Activated CD4-positive, CD25-positive, alpha-beta regulatory T cell treated with anti-CD3 and anti-CD28 coated beads, Interleukin-2, amount 50 U/mL, for 72 hours (primary cell): ENCODE results near the gene LMBR1.
"Not testable (repeated sequence)": the region's sequence is repeated elsewhere in the genome, so short reads cannot be mapped to it uniquely, and the experiment has no call there.

ENCODE experiments used
- DNase-seq: peaks from one replicate; pipeline ENCODE4 v3.0.0; 2021

LMBR1 gene

DNA sequence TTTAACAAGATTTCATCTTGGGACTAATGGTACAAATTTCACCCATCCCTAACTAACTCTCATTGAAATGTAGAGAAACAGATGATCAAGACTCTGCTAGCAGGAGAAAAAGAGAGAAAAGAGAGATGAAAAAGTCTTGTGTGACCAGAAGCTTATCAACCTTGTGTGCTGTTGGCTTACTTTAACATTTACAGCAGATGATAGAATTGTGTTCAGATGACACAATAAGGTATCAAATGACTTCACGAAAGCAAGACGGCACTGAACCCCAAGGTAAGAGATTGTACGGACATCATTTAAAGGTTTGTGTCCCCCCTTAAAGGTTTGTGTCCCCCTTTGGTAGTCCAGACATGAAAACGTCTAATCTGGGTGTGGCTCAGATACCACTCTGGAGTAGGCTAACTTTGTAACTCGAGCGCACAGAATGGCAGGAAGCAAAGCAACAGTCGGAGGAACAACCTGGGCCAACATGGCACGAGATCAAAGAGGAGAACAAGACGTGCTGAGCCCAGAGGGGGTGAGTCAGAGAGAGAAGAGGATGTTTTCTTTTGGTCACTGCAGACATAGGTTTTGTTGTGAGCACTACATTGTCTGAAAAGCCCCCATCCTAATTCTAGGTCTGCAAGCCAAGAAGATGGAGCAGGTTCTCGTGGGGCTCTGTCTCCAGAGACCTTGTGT is 10.4 kb upstream of the LMBR1 start:
- no peak for DNase-seq

DNA sequence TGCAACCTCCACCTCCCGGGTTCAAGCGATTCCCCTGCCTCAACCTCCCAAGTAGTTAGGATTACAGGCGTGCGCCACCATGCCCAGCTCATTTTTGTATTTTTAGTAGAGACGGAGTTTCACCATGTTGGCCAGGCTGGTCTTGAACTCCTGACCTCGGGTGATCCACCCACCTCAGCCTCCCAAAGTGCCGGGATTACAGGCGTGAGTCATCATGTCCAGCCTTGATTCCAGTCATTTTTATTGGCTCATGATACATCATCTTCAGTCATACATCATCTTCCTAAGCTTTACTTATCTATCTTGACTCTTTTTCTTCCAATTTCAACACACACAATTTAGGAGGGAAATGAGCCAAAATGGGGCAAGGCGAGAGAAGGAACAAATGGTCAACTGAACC is 7.1 kb upstream of the LMBR1 start:
- not testable (repeated sequence) for DNase-seq

DNA sequence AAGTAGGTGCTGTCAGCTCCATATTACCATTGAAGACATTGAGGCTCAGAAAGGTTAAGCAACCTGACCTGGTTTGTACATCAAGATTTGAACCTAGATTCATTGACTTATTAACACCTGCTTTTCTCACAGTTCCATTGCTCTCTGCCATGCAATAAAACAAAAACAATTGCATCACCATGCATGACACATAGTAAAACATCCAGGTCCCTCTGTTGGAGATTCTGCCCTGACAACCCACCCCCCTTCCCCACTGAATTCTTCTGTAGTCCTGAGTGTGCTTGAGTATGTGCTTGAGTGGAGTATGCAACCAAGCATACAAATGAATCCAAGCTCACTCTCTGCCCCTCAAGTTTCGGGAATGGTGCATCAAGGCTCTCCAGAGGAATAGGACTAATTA is 6.0 kb upstream of the LMBR1 start:
- no peak for DNase-seq

DNA sequence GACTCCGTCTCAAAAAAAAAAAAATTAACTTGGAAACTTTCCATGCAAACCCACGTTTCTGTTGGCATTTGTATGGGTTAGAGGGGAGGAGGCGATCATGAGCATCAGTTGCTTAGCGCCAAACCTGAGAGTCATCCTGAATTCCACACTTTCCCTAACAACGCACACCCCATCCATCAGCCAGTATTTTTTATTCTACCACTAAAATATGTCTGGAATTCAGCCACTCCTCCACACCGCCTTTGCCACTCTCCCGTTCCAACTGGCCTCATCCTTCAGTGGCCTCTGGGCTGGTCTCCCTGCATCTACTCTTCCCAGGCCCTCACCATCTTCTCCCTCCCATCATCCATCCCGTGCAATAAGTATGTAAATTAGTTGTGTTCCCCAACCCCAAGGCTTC is 4.7 kb upstream of the LMBR1 start:
- DNase-seq = no peak

DNA sequence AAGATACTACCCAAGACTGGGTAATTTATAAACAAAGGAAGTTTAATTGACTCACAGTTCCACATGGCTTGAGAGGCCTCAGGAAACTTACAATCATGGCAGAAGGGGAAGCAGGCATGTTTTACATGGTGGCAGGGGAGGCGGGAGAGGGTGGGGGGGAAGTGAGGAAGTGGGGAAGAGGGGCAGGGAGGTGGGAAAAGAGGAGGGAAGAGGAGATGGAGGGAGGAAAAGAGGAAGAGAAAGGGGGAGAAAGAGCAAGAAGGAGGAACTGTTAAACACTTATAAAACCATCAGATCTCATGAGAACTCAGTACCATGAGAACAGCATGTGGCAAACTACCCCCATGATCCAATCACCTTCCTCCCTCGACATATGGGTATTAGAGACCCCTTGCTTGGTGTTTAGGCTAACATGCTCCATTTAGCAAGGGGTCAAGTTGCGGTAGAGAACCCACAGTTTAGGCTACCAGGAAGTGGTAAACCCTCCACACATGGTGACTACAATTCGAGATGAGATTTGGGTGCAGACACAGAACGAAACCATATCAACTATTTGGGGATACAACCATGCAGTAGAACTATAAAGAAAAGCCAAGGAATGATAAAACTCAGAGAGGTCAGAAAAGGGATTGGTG is 3.5 kb upstream of the LMBR1 start:
- no peak for DNase-seq

DNA sequence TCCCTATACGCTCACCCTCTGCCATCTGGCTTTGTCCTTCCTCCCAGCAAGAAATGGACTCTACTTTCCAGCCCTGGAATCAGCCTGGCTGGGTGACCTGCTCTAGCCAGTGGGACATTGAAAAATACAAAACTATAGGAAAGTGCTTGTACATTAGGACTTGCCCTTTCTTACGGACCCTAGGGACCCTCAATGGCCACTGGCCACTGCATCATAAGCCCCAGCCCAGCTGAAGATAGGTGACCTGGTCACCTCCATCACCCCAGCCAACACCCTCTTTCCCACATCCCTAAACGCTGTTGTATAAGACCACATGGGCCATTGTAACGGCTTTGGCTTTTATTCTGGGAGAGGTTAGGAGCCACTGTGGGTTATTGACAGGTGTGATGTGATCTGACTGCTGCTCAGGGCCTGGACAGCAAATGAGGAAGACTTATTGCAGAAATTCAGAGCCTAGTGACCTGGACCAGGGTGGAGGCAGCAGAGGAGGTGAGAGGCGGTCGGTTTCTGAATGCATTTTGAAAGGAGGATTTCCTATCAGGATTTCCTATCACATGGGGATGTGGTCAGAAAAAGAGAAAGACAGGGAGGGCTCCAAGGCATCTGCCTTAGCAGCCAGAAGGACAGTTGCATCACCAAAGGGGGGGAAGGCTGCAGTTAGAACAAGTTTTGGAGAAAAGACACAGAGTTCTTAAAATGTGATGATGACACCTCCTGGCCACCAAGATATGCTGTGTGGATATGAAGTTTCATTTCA is 2.2 kb upstream of the LMBR1 start:
- DNase-seq = no peak

DNA sequence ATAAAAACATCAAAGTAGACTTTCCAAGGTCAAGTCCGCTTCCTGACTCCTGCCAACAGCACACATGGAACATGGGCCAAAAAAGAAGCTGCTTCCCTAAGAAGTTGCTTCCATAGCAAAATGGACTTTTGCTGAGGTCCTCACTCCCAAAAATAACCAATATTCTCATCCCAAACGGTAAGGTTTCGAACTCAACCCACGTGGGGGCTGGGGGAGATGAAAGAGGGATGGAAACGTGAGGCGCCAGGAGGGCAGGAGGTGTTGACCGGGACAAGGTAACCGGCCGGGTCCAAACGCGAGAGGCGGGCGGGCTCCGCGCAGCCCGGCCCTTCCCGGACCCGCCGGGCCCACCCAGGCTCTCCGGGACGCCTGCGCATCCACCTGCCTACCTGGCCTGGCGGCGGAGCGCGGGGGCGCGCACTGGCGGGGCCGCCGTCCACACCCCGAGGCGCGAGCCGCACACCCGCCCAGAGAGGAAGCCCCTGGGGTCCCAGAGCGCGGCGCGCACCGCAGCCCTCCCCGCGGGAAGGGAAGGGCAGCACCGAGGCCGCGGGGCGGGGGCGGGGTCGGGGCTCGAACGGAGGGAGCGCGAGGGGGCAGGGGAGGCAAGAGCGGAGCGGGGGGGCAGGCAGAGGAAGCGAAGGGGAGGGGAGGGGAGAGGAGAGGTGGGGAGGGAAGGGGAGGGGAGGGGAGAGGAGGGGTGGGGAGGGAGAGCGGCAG is 742 bp downstream of the LMBR1 start:
- peak; percentile 56 for DNase-seq

DNA sequence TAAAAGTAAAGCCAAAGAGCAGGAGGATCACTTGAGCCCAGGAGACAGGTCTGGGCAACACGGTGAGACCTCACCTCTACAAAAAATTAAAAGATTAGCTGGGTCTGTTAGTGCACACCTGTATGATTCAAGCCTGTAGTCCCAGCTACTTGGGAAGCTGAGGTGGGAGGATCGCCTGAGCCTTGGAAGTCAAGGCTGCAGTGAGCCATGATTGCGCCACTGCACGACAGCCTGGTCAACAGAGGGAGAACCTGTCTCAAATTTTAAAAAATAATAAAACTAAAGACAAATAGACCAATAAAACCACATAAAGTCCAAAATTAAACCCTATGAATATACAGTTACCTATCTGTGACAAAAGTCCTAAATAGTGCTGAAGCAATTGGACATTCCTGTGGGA is 3.2 kb downstream of the LMBR1 start:
- no peak for DNase-seq

DNA sequence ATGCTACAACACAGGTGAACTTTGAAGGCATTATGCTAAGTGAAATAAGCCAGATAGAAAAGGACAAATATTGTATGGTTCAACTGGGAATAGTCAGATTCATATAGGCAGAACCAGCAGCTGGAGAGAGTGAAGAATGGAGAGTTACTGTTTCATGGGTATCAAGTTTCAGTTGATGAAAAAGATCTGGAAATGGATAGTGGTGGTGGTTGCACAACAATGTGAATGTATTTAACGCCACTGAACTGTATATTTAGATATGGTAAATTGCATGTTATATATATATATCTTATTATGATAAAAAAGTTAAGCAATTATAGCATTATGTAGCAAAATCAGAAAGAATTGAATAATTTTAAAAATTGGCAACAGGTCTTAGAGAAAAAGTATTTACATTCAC is 3.9 kb downstream of the LMBR1 start:
- no peak for DNase-seq

DNA sequence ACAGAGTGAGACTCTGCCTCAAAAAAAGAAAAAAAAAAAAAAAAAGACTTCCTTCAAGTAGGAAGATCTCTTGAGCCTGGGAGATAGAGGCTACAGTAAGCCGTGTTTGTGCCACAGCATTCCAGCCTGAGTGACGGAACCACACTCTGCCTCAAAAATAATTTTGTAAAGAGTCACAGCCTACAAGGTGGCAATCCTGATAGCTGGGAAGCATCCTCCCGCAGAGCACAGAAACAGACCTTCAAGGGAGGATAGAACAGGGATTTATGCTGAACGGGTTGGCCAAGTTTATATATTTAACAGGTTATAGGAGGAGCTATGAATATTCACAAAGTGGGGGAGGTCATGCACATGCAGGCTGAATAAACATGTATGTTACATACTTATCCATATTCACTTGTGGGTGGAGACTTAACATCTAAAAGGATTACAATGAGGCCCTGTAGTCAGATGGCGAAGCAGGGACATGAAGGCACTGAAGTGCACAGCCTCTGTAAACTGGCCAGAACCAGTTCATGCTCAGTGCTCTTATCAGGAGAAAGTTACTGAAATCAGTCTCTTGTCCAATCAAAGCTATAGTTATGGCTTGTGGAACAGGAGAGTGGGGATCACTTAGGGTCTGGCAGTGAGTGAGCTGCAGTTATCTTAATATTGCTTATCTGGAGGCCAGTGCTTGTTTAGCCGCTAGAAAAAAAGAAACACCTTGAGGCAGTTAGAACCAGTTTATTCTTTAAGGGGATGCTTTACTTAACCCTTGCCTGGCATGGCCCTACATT is 6.8 kb downstream of the LMBR1 start:
- DNase-seq = no peak

DNA sequence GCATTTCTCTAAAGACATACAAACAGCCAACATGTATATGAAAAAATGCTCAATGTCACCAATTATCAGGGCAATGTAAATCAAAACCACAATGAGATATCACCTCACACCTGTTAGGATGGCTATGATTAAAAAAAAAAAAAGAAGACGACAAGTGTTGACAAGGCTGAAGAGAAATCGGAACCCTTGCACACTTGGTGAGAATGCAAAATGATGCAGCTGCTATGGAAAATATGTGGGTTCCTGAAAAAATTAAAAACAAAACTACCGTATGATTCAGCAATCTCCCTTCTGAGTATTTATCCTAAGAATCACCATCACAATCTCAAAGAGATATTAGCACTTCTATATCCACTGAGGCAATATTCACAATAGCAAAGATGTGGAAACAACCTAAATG is 11.3 kb downstream of the LMBR1 start:
- no peak for DNase-seq

DNA sequence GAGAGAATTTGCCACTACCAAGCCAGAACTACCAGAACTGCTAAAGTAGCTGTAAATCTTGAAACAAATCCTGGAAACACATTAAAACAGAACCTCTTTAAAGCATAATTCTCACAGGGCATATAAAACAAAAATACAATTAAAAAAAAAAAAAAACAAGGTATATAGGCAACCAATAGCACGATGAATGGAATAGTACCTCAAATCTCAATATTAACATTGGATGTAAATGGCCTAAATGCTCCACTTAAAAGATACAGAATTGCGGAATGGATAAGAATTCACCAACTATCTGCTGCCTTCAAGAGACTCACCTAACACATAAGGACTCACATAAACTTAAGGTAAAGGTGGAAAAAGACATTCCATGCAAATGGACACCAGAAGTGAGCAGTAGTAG is 17.2 kb downstream of the LMBR1 start:
- no peak for DNase-seq

DNA sequence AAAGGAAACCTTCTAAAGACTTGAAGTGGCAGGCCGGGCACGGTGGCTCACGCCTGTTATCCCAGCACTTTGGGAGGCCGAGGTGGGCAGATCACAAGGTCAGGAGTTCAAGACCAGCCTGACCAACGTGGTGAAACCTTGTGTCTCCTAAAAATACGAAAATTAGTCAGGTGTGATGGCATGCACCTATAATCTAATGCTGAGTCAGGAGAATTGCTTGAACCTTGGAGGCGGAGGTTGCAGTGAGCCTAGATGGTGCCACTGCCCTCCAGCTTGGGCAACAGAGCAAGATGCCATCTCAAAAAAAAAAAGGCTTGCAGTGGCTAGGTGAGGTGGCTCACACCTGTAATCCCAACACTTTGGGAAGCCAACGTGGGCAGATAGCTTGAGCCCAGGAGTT is 24.6 kb downstream of the LMBR1 start:
- not testable (repeated sequence) for DNase-seq

DNA sequence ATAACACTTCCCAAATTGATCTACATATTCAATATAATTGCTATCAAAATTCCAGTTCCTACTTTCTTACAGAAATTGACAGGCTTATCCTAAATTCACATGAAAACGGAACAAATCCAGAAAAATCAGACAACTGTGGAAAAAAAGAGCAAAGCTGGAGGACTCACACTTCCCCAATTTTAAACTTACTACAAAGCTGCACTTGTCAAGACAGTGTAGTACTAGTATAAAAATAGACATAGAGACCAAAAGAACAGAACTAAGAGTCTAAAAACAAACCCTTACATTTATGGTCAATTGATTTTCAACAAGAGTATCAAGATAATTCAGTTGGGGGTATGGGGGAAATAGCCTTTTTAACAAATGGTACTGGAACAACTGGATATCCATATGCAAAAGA is 27.5 kb downstream of the LMBR1 start:
- DNase-seq = no peak

DNA sequence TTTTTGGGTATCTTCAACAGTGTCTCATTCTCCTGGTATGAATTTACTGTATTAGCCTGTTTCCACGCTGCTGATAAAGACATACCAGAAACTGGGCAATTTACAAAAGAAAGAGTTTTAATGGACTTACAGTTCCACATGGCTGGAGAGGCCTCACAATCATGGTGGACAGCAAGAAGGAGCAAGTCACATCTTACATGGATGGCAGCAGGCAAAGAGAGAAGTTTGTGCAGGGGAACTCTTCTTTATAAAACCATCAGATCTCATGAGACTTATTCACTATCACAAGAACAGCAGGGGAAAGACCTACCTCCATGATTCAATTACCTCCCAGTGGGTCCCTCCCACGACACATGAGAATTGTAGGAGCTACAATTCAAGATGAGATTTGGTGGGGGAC is 31.0 kb downstream of the LMBR1 start:
- not testable (repeated sequence) for DNase-seq

DNA sequence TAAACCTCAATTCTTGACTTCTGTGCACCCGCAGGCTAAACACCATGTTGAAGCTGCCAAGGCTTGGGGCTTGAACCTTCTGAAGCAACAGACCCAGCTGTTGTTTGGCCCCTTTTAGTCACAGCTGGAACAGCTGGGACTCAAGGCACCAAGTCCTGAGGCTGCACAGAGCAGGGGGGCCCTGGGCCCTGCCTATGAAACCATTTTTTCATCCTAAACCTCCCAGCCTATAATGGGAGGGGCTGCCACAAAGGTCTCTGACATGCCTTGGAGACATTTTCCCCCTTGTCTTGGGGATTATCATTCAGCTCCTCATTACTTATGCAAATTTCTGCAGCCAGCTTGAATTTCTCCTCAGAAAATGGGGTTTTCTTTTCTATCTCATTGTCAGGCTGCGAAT is 31.8 kb downstream of the LMBR1 start:
- DNase-seq = no peak

DNA sequence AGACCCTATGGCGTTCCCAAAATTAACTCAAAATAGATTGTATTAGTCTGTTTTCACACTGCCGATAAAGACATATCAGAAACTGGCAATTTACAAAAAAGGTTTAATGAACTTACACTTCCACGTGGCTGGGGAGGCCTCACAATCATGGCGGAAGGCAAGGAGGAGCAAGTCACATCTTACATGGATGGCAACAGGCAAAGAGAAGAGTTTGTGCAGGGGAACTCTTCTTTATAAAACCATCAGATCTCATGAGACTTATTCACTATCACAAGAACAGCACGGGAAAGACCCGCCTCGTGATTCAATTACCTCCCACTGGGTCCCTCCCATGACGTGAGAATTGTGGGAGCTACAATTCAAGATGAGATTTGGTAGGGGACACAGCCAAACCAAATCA is 32.9 kb downstream of the LMBR1 start:
- DNase-seq = not testable (repeated sequence)

DNA sequence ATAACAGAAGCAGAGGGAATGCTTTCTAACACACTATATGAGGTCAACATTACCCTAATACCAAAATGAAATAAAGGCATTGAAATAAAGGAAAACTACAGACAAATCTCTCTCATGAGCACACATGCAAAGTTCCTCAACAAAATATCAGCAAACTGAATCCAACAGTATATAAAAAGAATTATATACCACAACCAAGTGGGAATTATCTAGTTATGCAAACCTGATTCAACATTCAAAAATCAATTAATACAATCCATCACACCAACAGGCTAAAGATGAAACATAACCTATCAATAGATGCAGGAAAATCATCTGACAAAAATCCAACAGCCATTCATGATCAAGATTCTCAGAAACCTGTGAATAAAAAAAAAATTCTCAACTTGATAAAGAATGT is 34.5 kb downstream of the LMBR1 start:
- no peak for DNase-seq

DNA sequence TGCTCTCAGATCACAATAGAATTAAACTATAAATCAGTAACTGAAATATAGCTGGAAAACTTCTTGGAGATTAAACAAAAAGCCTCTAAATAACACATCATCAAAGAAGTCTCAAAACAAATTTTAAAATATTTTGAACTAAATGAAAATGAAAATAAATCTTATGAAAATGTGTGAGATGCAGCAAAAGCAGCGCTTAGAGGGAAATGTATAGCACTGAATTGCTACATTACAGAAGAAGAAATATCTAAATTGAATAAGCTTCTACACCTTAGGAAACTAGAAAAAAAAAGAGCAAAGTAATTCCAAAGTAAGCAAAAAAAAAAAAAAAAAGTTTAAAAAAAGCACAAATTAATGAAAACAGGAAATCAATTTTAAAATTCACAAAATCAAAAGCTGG is 35.2 kb downstream of the LMBR1 start:
- no peak for DNase-seq

DNA sequence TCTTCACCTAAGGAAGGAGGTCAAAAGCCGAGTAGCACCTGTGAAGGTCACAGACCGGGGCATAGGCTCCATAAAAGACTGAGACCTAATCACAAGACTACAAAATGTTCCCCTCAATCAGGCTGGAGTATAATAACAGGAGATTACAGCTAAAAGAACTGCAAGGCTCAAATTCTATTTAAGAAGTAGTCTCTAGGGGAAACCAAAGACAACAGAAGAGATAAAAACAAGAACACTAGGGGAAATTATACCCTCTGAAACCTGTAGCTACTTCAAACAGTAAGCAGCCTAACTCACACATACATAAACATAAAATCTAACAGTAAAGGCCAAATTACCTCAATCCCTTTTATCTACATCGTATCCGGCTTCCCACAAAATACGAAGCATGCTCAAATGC is 38.3 kb downstream of the LMBR1 start:
- DNase-seq = no peak

DNA sequence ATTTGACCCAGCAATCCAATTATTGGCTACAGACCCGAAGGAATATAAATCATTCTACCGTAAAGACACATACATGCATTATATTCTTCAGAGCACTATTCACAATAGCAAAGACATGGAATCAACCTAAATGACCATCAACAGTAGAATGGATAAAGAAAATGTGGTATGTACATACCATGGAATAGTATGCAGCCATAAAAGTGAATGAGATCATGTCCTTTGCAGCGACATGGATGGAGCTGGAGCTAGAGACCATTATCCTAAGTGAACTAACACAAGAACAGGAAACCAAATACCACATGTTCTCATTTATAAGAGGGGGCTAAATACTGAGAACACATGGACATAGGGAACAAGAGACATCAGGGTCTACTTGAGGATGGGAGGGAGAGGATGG is 44.0 kb downstream of the LMBR1 start:
- no peak for DNase-seq

DNA sequence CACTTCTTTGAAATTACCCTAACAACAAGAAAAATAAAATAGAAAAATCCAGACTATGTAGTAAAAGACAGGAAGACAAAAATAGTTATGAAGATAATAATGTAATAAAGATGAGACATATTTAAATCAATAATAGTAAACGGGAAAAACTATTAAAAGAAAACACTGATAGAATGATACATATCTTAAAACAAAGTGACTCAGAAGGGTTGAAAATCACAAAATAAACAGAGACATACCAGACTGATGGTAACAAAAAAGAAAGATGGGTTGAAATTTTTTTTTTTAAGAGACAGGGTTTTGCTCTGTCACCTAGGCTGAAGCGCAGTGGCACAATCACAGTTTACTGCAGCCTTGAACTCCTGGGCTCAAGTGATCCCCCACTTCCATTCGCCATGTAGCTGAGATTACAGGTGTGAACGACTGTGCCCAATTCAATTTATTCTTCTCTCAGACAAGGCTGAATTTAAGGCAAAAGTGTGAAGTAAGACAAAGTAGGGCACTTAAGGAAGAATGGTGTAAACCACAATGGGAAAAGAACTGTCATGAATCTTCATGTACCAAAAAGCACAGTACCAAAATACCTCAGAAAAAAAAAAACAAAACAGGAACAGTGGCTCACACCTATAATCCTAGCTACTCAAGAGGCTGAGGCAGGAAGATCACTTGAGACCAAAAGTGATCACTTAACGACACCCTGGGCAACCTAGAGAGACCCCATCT is 47.4 kb downstream of the LMBR1 start:
- DNase-seq = no peak
